GM19455 (cell line): ENCODE measurements around the gene APH1B.
"Not testable (repeated sequence)": the region's sequence is repeated elsewhere in the genome, so short reads cannot be mapped to it uniquely, and the experiment has no call there.

ENCODE experiments used
- ATAC-seq: cut with Tn5 transposase; IDR thresholded peaks from one replicate; pipeline ENCODE4 v1.9.1; 2021; ENCODE audit not compliant: unreplicated experiment

Gene APH1B

DNA sequence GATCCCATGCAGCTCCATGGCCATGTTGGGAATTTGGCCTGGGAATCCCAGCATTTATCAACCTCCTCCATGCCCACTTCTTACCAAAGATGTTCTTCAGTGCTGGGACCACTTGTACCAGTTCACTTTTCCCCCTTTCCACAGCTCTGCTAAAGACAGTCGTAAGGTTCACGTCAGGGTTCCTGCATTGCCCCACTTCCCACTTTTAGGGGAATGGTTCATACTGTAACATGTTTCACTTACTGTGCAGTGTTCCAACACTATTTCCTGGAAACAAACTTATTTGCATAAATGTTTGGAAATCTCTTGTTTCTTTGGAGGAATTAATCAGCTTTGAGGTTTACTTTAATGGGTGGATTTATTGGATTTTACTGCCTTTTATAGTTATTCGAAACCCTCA is 17.0 kb downstream of the APH1B start:
- ATAC-seq: no peak

- ATAC-seq: no peak
Measured at GRCh38 chr15:63295341-63295740, 17.9 kb downstream of the APH1B start.

GRCh38 chr15:63296195-63296594 is 18.8 kb downstream of the APH1B start:
- ATAC-seq: no peak

- no peak for ATAC-seq
Measured at GRCh38 chr15:63299943-63300575, 22.7 kb downstream of the APH1B start.

DNA sequence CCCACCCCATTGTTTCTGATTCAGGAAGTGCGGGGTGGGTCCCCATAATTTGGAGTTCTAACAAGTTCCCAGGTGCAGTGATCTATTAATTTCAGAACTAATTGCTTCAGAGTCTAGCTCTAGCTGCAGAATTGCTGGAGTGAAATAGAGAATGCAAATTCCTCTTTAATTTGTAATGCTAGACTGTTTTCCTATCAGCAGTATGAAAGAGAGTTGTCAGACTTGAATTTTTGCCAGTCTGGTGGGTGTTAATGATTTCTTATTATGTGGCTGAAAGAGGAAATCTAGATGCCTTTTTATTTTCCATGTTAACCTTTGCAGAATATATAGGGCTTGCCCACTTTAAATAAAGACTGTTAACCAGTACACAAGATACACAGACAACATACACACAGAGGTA is 23.7 kb downstream of the APH1B start:
- ATAC-seq: no peak

DNA sequence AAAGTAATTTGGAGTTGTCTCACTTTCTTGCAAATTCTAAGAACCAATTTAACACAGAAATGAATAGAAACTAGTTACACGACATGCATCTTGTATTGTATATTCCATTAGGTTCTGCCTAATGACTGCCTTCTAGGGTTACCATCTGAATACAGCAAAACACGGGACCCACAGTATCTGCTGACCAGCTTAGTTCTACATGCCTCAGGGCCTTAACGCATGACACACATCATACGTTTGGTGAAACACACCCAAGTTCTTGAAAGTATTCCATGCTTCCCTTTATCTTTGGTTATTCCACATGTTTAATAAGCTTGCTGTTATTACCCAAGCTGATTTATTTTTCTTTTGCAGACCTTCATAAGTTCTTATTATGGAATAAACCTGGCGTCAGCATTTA is 27.9 kb downstream of the APH1B start:
- no peak for ATAC-seq

GRCh38 chr15:63306492-63307073 is 29.2 kb downstream of the APH1B start:
- no peak for ATAC-seq

DNA sequence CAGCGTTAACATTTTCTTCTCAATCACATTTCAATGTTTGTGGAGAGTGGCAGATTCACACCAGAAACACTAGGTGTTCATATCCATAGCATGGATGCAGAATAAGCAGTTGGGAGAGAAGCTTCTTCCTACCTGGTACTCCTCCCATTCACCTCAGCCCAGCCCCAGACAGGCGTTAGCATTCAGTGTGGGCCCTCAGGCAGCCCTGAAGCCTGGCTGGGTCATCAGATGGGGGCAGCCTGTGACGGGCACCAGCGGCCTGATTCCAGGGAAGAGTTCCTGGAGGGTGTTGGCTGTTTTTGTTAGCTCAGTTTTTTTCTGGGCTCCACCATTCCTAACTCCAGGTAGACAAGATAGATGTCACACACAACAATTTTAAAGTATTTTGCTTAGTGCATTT is 31.1 kb downstream of the APH1B start:
- no peak for ATAC-seq

- no peak for ATAC-seq
Measured at GRCh38 chr15:63308947-63309346, 31.5 kb downstream of the APH1B start.

- ATAC-seq: no peak
Measured at GRCh38 chr15:63310646-63311045, 33.2 kb downstream of the APH1B start.

- ATAC-seq: no peak
Measured at GRCh38 chr15:63312286-63312685, 34.9 kb downstream of the APH1B start.

DNA sequence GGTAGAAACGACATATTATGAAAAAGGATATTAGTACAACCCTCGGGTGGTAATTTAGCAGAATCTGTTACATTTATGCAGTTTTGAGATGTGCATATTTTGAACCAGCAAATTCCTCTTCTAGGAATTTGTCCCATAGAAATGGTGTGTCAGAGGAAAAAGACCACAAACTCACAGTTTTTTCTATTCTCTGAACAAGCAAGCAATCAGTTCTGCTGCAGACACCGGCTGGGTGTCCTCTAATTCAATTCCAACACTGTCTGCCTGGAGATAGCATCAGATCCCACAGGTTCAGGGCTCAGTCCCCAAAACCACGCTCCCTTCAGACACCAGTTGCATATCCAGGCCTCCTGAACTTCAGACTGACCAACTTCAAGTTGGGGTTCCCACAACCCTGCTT is 36.4 kb downstream of the APH1B start:
- ATAC-seq: no peak

DNA sequence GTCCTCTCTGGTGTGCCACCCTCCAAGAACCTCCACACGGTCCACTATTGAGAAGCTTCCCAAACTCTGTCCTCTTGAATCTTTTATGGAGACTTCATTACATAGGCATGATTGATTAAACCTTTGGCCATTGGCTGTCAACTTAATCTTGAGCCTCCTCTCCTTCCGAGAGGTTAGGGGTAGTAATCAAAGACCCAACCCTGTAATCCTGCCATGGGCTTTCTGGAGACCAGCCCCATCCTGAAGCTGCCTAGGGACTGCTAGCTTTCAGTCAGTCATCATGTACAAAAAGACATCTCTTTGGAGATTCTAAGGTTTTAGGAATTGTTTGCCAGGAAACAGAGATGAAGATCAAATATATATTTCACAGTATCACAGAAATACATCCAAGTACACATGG is 37.0 kb downstream of the APH1B start:
- ATAC-seq: no peak

- no peak for ATAC-seq
Measured at GRCh38 chr15:63318344-63318743, 40.9 kb downstream of the APH1B start.

DNA sequence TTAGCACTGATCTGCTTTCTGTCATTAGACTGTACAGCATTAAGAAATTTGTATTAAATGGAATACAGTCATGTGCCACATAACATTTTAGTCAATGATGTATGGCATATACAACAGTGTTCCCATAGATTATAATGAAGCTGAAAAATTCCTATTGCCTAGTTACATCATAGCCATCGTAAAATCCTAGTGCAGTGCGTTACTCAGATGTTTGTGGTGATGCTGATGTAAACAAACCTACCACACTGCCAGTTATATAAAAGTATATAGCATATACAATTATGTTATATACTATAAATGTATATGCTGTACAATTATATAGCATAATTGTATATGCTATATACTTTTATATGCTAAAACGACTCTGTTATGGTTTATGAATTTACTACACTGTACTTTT is 41.7 kb downstream of the APH1B start:
- no peak for ATAC-seq

- ATAC-seq: not testable (repeated sequence)
Measured at GRCh38 chr15:63320446-63320845, 43.0 kb downstream of the APH1B start.

DNA sequence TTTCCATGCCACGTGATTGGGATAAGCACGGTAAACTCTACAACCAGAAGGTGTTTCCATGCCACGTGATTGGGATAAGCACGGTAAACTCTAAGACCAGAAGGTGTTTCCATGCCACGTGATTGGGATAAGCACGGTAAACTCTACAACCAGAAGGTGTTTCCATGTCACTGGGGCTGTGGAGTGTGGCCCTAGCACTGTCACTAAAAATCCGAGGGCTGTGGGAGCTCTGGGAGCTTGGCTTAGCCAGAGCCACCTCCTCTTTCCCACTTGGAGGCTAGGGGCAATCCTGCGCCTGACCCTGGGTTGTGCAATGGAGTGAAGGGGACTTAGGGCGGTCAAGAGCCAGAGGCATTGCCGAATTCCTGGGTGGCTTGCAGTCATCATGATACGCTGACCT is 43.6 kb downstream of the APH1B start:
- ATAC-seq: not testable (repeated sequence)

DNA sequence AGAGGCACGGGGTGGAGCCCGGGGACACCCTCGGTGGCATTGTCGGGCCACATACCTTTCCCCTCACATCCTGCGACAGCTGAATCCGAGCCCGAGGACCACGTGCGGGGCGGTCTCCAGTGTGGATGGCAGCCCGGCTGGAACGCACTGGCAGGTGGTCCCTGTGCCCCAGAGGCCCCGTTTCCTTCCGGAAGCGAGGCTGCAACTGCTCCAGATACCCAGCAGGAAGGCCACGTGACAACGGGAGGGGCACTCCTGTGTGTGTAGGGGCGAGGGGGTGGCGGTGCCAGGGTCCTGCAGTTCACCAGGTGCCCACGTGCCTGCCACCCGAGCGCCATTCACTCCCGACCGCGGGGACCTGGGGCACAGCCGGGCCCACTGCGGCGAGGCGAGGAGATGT is 44.1 kb downstream of the APH1B start:
- ATAC-seq: no peak

DNA sequence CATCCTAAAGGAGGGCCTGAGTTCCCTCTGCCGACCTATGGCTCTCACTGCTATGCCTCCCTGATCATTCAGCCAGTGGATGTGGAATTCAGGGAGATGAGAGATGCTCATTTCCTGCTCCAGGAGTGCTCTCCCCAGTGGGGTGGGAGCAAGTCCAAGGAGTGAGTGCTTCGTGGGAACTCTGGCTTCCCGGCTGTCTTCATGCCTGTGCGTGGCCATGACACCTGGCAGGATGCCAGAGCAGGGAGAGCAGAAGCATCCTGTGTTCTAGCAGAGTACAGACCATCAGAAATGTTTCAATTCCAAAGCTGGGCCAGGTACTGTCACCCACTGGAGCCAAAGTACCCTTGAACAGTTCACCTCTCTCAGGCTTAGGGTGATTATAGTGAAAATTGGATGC is 45.1 kb downstream of the APH1B start:
- ATAC-seq: no peak

DNA sequence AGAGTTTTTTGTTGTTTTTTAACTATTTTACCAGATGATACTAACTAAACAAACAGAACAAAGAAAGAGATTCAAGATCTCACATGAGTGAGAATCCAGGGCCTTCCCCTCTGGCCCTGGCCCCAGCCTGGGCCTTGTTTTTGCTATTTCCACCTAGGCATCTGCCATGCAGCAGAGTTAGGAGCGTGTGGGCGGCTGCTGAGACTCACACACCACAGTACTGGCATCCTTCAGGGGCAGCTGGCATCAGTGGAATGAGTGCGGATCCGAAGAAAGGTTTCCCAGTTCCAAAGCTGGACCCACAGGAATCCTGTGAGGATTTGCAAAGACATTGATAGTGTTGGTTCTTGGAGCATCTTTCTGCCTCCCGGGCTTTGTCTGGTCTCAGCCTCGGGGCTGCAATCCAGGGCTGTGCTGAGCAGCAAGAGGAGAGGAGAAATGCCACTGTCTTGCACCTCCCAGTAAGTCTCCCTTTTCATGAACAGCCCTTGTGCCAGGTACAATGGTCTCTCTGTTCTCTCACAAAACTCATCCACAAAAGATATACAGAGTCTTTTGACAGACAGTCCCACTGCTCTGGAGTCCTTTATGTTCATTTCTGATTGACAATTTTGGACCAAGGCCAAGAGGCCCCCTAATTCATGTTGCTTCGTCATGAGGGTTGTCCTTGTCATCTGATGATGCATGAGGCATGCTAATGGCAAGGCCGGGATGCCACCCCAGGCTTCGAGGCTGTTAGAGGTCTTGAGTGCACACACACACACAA is 46.6 kb downstream of the APH1B start:
- ATAC-seq: no peak

DNA sequence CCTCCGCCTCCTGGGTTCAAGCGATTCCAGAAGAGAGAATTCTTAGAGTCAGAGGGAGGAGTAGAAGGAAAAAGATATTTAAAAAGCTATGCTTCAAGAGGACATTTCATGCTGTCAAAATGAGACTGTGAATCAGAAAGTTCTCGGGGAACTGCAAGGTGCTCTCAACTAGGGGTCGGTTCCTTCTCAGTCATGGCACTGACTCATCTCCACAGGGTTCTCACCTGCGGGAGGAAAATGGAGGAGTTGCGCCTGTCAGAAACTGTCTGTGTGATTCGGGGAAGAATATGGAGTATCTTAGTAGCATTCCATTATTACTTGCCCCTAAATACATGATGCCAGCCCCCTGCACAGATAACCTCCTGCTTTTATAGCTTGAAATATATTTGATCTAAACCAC is 47.4 kb downstream of the APH1B start:
- no peak for ATAC-seq

GRCh38 chr15:63327648-63328421 is 50.4 kb downstream of the APH1B start:
- no peak for ATAC-seq
